Endothelial cell of umbilical vein (primary cell): ENCODE data around the gene DPF3. TPM values are rescaled to one million over a fixed set of nuclear protein-coding genes. Genes with fewer than 3 reads are reported as not detected.
A peak's percentile ranks its signal among the peaks of the same experiment; 100 is the strongest.

ENCODE experiments used
- BruUV-seq: library from RNA; stranded (reverse); fragments of 400-500 nt; replicated peaks from 2 replicates; lab custom pipeline; 2021; lab: Mats Ljungman, UMichigan
- CTCF ChIA-PET: fragments of 300-600, 350-600 bp; sonication (Branson Sonifier 250); formaldehyde crosslinking; loops from one replicate; lab custom pipeline; 2021; ENCODE audit warnings: antibody characterized with exemption, inconsistent platforms; lab: Charles Lee
- POLR2A ChIA-PET: fragments of 300-600, 350-600 bp; sonication (Branson Sonifier 250); formaldehyde crosslinking; loops from one replicate; lab custom pipeline; 2021; ENCODE audit warnings: antibody characterized with exemption, inconsistent platforms; lab: Charles Lee
- DNase-seq: peaks from one replicate; pipeline ENCODE4 v3.0.0-alpha.2; 2011; ENCODE audit warnings: low read depth, low spot score
- FAIRE-seq: peaks from 2 replicates; lab custom pipeline; 2011; peaks lifted over from hg19 to GRCh38; lab: Jason Lieb, UNC
- H2AFZ ChIP-seq: 2 replicates; pipeline ENCODE4 v1.6.0; 2012; ENCODE audit warnings: low read depth, low read length, control low read depth, inconsistent platforms
- H3K27ac ChIP-seq: 2 replicates; pipeline ENCODE4 v1.5.1; 2011; ENCODE audit warnings: low read depth, mild to moderate bottlenecking, control low read depth, low read length, moderate library complexity; ENCODE audit not compliant: insufficient read depth
- H3K27me3 ChIP-seq, 2 experiments: 2 replicates each; pipeline versions ENCODE4 v1.6.0 to v1.6.1; 2011; ENCODE audit warnings: low read length in 2 of 2, mixed read lengths in 1 of 2; ENCODE audit not compliant: control insufficient read depth in 2 of 2, insufficient read depth in 2 of 2
- H3K36me3 ChIP-seq, 2 experiments: 2 replicates in 1 of 2; 3 replicates in 1 of 2; pipeline ENCODE4 v1.5.1; 2011; ENCODE audit warnings: low read length in 2 of 2, mild to moderate bottlenecking in 1 of 2, moderate library complexity in 1 of 2; ENCODE audit not compliant: control insufficient read depth in 2 of 2, insufficient read depth in 2 of 2; ENCODE audit errors: extremely low read depth in 1 of 2
- H3K4me1 ChIP-seq: 3 replicates; pipeline ENCODE4 v1.5.1; 2011; ENCODE audit warnings: mild to moderate bottlenecking, low read length; ENCODE audit not compliant: control insufficient read depth, insufficient read depth; ENCODE audit errors: extremely low read depth
- H3K4me2 ChIP-seq: 2 replicates; pipeline ENCODE4 v1.6.1; 2011; ENCODE audit warnings: low read length, control low read depth, mixed read lengths; ENCODE audit not compliant: insufficient read depth
- H3K4me3 ChIP-seq, 3 experiments: fragments of 200-600 bp in 1 of 3; sonication (generic), shearing (Covaris generic) in 1 of 3; replicated peaks in 1 of 3; 2 replicates each; pipeline ENCODE4 v1.5.1; 2011 to 2016; ENCODE audit warnings: control low read depth in 3 of 3, low read length in 3 of 3, mild to moderate bottlenecking in 2 of 3, inconsistent platforms in 1 of 3, low read depth in 1 of 3, moderate library complexity in 1 of 3; ENCODE audit not compliant: insufficient read depth in 1 of 3
- H3K79me2 ChIP-seq: 2 replicates; pipeline ENCODE4 v1.6.0; 2012; ENCODE audit warnings: low read length, inconsistent platforms; ENCODE audit not compliant: control insufficient read depth, insufficient read depth
- H3K9ac ChIP-seq: replicated peaks from 2 replicates; pipeline ENCODE3; 2011; ENCODE audit warnings: low read length, control low read depth; ENCODE audit not compliant: insufficient read depth; ENCODE audit errors: extremely low read depth
- H3K9me1 ChIP-seq: replicated peaks from 3 replicates; pipeline ENCODE4 v1.6.0; 2011; ENCODE audit warnings: mild to moderate bottlenecking, low read length; ENCODE audit not compliant: control insufficient read depth, insufficient read depth; ENCODE audit errors: extremely low read depth
- H3K9me3 ChIP-seq: replicated peaks from 2 replicates; pipeline ENCODE4 v1.5.1; 2012; ENCODE audit warnings: low read length, inconsistent platforms; ENCODE audit not compliant: control insufficient read depth, insufficient read depth
- H4K20me1 ChIP-seq: replicated peaks from 2 replicates; pipeline ENCODE3; 2011; ENCODE audit warnings: mild to moderate bottlenecking, low read length; ENCODE audit not compliant: control insufficient read depth, insufficient read depth; ENCODE audit errors: extremely low read depth
- CTCF ChIP-seq, 2 donors: IDR thresholded peaks; 1 replicate in 1 of 2; 2 replicates in 1 of 2; pipeline ENCODE4 v1.5.1; 2011; ENCODE audit warnings: low read length in 2 of 2, mild to moderate bottlenecking in 2 of 2, moderate library complexity in 2 of 2, control low read depth in 1 of 2, inconsistent platforms in 1 of 2, low read depth in 1 of 2; ENCODE audit not compliant: insufficient read depth in 1 of 2; ENCODE audit errors: extremely low read depth in 1 of 2
- EZH2 ChIP-seq: IDR thresholded peaks from 2 replicates; pipeline ENCODE4 v1.6.1; 2012; ENCODE audit warnings: borderline replicate concordance, low read depth, mild to moderate bottlenecking, moderate library complexity, low read length, inconsistent platforms; ENCODE audit not compliant: severe bottlenecking
- FOS ChIP-seq: IDR thresholded peaks from 2 replicates; pipeline ENCODE4 v1.6.1; 2011; ENCODE audit warnings: mild to moderate bottlenecking, low read length, moderate library complexity, borderline replicate concordance; ENCODE audit not compliant: insufficient read depth
- GATA2 ChIP-seq: IDR thresholded peaks from 2 replicates; pipeline ENCODE4 v1.7.0; 2011; ENCODE audit warnings: low read depth, mild to moderate bottlenecking, moderate library complexity, mixed read lengths, low read length; ENCODE audit not compliant: insufficient read length, insufficient read depth
- JUN ChIP-seq: IDR thresholded peaks from 2 replicates; pipeline ENCODE4 v1.6.1; 2011; ENCODE audit warnings: borderline replicate concordance, low read depth; ENCODE audit not compliant: insufficient read length, insufficient read depth
- MYC ChIP-seq: IDR thresholded peaks from one replicate; pipeline ENCODE4 v1.6.1; 2011; ENCODE audit warnings: mild to moderate bottlenecking, low read depth, low read length
- POLR2A ChIP-seq: IDR thresholded peaks from 2 replicates; pipeline ENCODE4 v1.6.1; 2012; ENCODE audit warnings: low read depth, mild to moderate bottlenecking, control low read depth, low read length
- POLR2AphosphoS5 ChIP-seq: IDR thresholded peaks from 2 replicates; pipeline ENCODE4 v1.6.1; 2012; ENCODE audit warnings: low read depth, mild to moderate bottlenecking, control low read depth, low read length, moderate library complexity; ENCODE audit not compliant: insufficient read depth
- dilution Hi-C: fragments of 300-500 bp; cut with MboI; formaldehyde crosslinking; loops from one replicate; pipeline ENCODE4 v1.15.0; 2019; ENCODE audit warnings: low sequenced_read_pairs; ENCODE audit not compliant: extremely low pct_ligation_motif_present
- intact Hi-C: fragments of 100-400 bp; cut with micrococcal nuclease; formaldehyde crosslinking; loops from one replicate; pipeline ENCODE4 v1.10.0; 2022
- polyA plus RNA-seq, 4 experiments: library from polyadenylated mRNA; depleted of rRNA in 3 of 4; stranded (reverse) in 3 of 4; unstranded in 1 of 4; fragments of >200 nt; gene quantifications; 2 replicates each; pipeline versions ENCODE4 v1.2.1 to v1.2.3, GENCODE V29; 2011 to 2012; ENCODE audit warnings: missing spikeins in 1 of 4
- small RNA-seq: library from RNA; depleted of rRNA; stranded (forward); fragments of <200 nt; gene quantifications from one replicate; pipeline ENCODE3, GENCODE V24; 2012; ENCODE audit warnings: low replicate concordance, low read depth; ENCODE audit not compliant: insufficient read depth, insufficient read length
- total RNA-seq: library from RNA; stranded (reverse); gene quantifications from 2 replicates; pipeline ENCODE4 v1.2.3, GENCODE V29; 2021
- TF ChIP-seq, protein P1 (sequence below): IDR thresholded peaks from 2 replicates; pipeline ENCODE4 v1.6.1; 2011; ENCODE audit not compliant: insufficient read depth, insufficient read length

The DPF3 gene
- total and polyA plus RNA-seq, 2 donors (not counting 3 experiments of a cell fraction or from before 2014, with no cell fraction given) = 2.4 to 3.5 TPM

DNA sequence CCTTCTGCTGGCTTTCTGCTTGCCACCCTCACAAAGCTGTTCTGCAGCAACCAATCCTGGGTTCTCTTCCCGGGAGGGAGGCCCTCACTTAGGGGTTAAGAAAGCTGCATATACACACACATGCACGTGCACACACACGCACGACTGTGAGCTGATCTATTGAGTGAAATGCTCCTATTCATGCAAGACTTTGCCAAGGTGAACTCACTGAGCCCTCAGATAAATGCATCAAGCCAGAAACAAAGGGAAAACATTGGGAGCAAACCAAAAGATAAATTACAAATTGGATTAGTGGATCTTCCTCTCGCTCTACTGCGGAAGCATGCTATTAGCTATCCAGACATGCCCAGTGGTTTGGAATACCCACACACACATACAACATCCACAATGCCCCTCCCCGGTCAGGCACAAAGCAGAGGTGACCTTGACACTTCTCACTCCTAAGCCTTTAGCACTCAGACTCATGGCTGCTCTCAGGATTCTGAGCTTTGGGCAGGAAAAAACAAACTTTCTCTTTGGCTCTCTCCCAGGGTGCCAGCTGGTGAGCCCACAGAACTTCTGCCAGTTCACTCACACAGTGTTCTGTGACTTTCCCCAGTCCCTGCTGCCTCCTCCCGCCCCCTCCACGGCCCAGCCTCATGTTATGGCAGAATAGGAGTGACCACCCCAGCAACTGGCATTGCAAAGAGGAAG is 320.0 kb downstream of the DPF3 start:
- H3K27ac ChIP-seq = no peak overlapping the region
- FAIRE-seq (no peak), DNase-seq (peak; percentile 48)
- no TSS peak for BruUV-seq
- no peaks in the 10 kb centered on the region for H3K4me1 ChIP-seq
- H3K9me1 ChIP-seq = no peaks in the 10 kb centered on the region
- no peak overlapping the region for H2AFZ ChIP-seq
- H3K79me2 ChIP-seq = no peaks in the 10 kb centered on the region
- intact Hi-C loops (no loop called here), dilution Hi-C loops (no loop called here)
- no peaks in the 10 kb centered on the region for H3K36me3 ChIP-seq
- TF ChIP-seq, protein P1, sequence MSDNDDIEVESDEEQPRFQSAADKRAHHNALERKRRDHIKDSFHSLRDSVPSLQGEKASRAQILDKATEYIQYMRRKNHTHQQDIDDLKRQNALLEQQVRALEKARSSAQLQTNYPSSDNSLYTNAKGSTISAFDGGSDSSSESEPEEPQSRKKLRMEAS = no peak
- TF ChIP-seq FOS (no peak), GATA2 (no peak), EZH2 (no peak), JUN (no peak), POLR2AphosphoS5 (no peak), CTCF (IDR thresholded peaks at IDR 0.05; ENCODE audit: extremely low read depth in 1 of 2, insufficient read depth in 1 of 2, low read depth in 1 of 2, low read length in 2 of 2) (no peak), MYC (no peak), POLR2A (no peak)
- H3K9ac ChIP-seq = no peak overlapping the region
- no peak overlapping the region for H3K4me3 ChIP-seq
- no peak overlapping the region for H3K4me2 ChIP-seq
- ChIA-PET CTCF (interaction anchor here (0.9 to 1.8 kb wide), 3 partner anchors 14 to 44 kb away, joined by 3 to 4 read pairs (median 4); no protein-coding TSS in a partner anchor), POLR2A (no interaction called here)
- no peaks in the 10 kb centered on the region for H4K20me1 ChIP-seq
- H3K27me3 ChIP-seq = peaks cover 21 to 22% of the 10 kb centered on the region in 2 experiments
- H3K9me3 ChIP-seq = no peaks in the 10 kb centered on the region

Small RNA genes lying within 50 kb of the gene (small RNA-seq; reads per million reads assigned to genes)
- not detected for gene RF00019

Other genes starting within 250 kb of the DPF3 start
- 8.6 and 14.5 TPM in 2 replicates for gene DCAF4, start 32.4 kb upstream of the DPF3 start, total RNA-seq
- gene DCAF4, start 32.4 kb upstream of the DPF3 start, polyA plus RNA-seq = 9.8 and 15.8 TPM in 2 replicates
- 29.2 and 30.7 TPM in 2 replicates for gene ZFYVE1, start 133.0 kb upstream of the DPF3 start, total RNA-seq
- 26.9 and 27.3 TPM in 2 replicates for gene ZFYVE1, start 133.0 kb upstream of the DPF3 start, polyA plus RNA-seq
- gene RBM25, start 164.4 kb upstream of the DPF3 start, total RNA-seq = 86.1 and 87.0 TPM in 2 replicates
- gene RBM25, start 164.4 kb upstream of the DPF3 start, polyA plus RNA-seq = 12.5 and 20.6 TPM in 2 replicates
- 36.8 and 40.2 TPM in 2 replicates for gene PSEN1, start 242.4 kb upstream of the DPF3 start, total RNA-seq
- 10.6 and 16.5 TPM in 2 replicates for gene PSEN1, start 242.4 kb upstream of the DPF3 start, polyA plus RNA-seq